ENCODE results near the gene PHLDA2. TPM values are rescaled to one million over a fixed set of nuclear protein-coding genes. Genes with fewer than 3 reads are reported as not detected.

PHLDA2 gene
- total and polyA plus RNA-seq, 2 donors (not counting 1 experiment from before 2014, with no cell fraction given): 1.4 TPM; not detected in 1

GRCh38 chr11:2910401-2910955 is 18.7 kb downstream of the PHLDA2 start:
- WGBS (ENCODE audit: insufficient coverage): 90% methylated on average over 13 of the region's 13 CpGs
- Mint-ChIP-seq H3K4me3 (no peak overlapping the region), H3K4me1 (peaks cover 15% of the 10 kb centered on the region), H3K9me3 (ENCODE audit: insufficient read depth) (no peaks in the 10 kb centered on the region), H3K27me3 (peaks cover 5% of the 10 kb centered on the region), H3K27ac (no peak overlapping the region)
- ChIA-PET POLR2A (no interaction called here), CTCF (no interaction called here)
- Histone ChIP-seq H2AFZ (ENCODE audit: insufficient read depth, low read depth, low read length, poor library complexity, severe bottlenecking) (no peak overlapping the region), H3K27me3 (replicated peaks in 1 of 4; ENCODE audit: control extremely low read depth in 1 of 4, control insufficient read depth in 3 of 4, insufficient read depth in 4 of 4, low read length in 3 of 4) (no peaks in the 10 kb centered on the region), H3K4me1 (ENCODE audit: control insufficient read depth in 2 of 2, insufficient read depth in 2 of 2, low read length in 2 of 2) (peaks cover 12 to 18% of the 10 kb centered on the region in 2 donors), H3K36me3 (replicated peaks in 1 of 2; ENCODE audit: control extremely low read depth in 1 of 2, control insufficient read depth in 1 of 2, extremely low read depth in 1 of 2, insufficient read depth in 2 of 2, low read length in 1 of 2) (no peaks in the 10 kb centered on the region), H3K27ac (ENCODE audit: low read length in 2 of 2) (no peak overlapping the region), H3K79me2 (ENCODE audit: control insufficient read depth, insufficient read depth, low read length) (no peaks in the 10 kb centered on the region), H3K9ac (ENCODE audit: low read length) (no peak overlapping the region), H3K4me3 (ENCODE audit: control extremely low read depth in 1 of 5, extremely low read depth in 1 of 5, insufficient read depth in 1 of 5, low read depth in 2 of 5, low read length in 4 of 5) (no peak overlapping the region), H4K20me1 (ENCODE audit: control insufficient read depth, insufficient read depth, low read length, poor library complexity, severe bottlenecking) (no peaks in the 10 kb centered on the region), H3K9me3 (ENCODE audit: control extremely low read depth in 1 of 3, control insufficient read depth in 2 of 3, insufficient read depth in 1 of 3, low read length in 2 of 3) (peaks cover 0 to 6% (median 0%) of the 10 kb centered on the region in 3 donors), H3K4me2 (replicated peaks; ENCODE audit: low read depth, low read length, poor library complexity, severe bottlenecking) (no peak overlapping the region)
- DNase-seq (no peak), ATAC-seq (ENCODE audit: low read depth) (no peak)
- TF ChIP-seq EZH2 (IDR thresholded peaks at IDR 0.05; ENCODE audit: borderline replicate concordance, insufficient read depth, low read depth, low read length, poor library complexity, severe bottlenecking) (no peak), CTCF (IDR thresholded peaks at IDR 0.05) (no peak)
- intact Hi-C loops (cut with micrococcal nuclease): no loop called here

- Mint-ChIP-seq H3K27me3 (peaks cover 5% of the 10 kb centered on the region), H3K27ac (no peak overlapping the region), H3K4me3 (no peak overlapping the region), H3K9me3 (ENCODE audit: insufficient read depth) (no peaks in the 10 kb centered on the region), H3K4me1 (peaks cover 15% of the 10 kb centered on the region)
- no peaks in the 10 kb centered on the region for H4K20me1 ChIP-seq (ENCODE audit: control insufficient read depth, insufficient read depth, low read length, poor library complexity, severe bottlenecking)
- no peaks in the 10 kb centered on the region for H3K79me2 ChIP-seq (ENCODE audit: control insufficient read depth, insufficient read depth, low read length)
- no peak overlapping the region for H3K4me2 ChIP-seq (replicated peaks; ENCODE audit: low read depth, low read length, poor library complexity, severe bottlenecking)
- H3K9me3 ChIP-seq (ENCODE audit: control extremely low read depth in 1 of 3, control insufficient read depth in 2 of 3, insufficient read depth in 1 of 3, low read length in 2 of 3): peaks cover 0 to 11% (median 0%) of the 10 kb centered on the region in 3 donors
- H2AFZ ChIP-seq (ENCODE audit: insufficient read depth, low read depth, low read length, poor library complexity, severe bottlenecking): no peak overlapping the region
- no peak overlapping the region for H3K27ac ChIP-seq (ENCODE audit: low read length in 2 of 2)
- H3K9ac ChIP-seq (ENCODE audit: low read length): no peak overlapping the region
- CTCF ChIA-PET: no interaction called here
- H3K4me3 ChIP-seq (ENCODE audit: control extremely low read depth in 1 of 5, extremely low read depth in 1 of 5, insufficient read depth in 1 of 5, low read depth in 2 of 5, low read length in 4 of 5): no peak overlapping the region
- ATAC-seq (ENCODE audit: low read depth) (no peak), DNase-seq (no peak)
- H3K4me1 ChIP-seq (ENCODE audit: control insufficient read depth in 2 of 2, insufficient read depth in 2 of 2, low read length in 2 of 2): peaks cover 11 to 14% of the 10 kb centered on the region in 2 donors
- intact Hi-C loops (cut with micrococcal nuclease): loop anchor here (10.0 kb wide), 1 partner anchor 145 kb away; the partner anchor contains the start of gene CARS1
- H3K27me3 ChIP-seq (replicated peaks in 1 of 4; ENCODE audit: control extremely low read depth in 1 of 4, control insufficient read depth in 3 of 4, insufficient read depth in 4 of 4, low read length in 3 of 4): no peaks in the 10 kb centered on the region
- POLR2A ChIA-PET: no interaction called here
- TF ChIP-seq CTCF (IDR thresholded peaks at IDR 0.05) (no peak), EZH2 (IDR thresholded peaks at IDR 0.05; ENCODE audit: borderline replicate concordance, insufficient read depth, low read depth, low read length, poor library complexity, severe bottlenecking) (no peak)
- WGBS (ENCODE audit: insufficient coverage): 78% methylated on average over 77 of the region's 78 CpGs
- no peaks in the 10 kb centered on the region for H3K36me3 ChIP-seq (replicated peaks in 1 of 2; ENCODE audit: control extremely low read depth in 1 of 2, control insufficient read depth in 1 of 2, extremely low read depth in 1 of 2, insufficient read depth in 2 of 2, low read length in 1 of 2)
These were observed 19.9 kb downstream of the PHLDA2 start for GRCh38 chr11:2909133-2909902.

Measured in B cell (primary cell).